ENCODE results near the gene HOXB6.

Gene HOXB6

DNA sequence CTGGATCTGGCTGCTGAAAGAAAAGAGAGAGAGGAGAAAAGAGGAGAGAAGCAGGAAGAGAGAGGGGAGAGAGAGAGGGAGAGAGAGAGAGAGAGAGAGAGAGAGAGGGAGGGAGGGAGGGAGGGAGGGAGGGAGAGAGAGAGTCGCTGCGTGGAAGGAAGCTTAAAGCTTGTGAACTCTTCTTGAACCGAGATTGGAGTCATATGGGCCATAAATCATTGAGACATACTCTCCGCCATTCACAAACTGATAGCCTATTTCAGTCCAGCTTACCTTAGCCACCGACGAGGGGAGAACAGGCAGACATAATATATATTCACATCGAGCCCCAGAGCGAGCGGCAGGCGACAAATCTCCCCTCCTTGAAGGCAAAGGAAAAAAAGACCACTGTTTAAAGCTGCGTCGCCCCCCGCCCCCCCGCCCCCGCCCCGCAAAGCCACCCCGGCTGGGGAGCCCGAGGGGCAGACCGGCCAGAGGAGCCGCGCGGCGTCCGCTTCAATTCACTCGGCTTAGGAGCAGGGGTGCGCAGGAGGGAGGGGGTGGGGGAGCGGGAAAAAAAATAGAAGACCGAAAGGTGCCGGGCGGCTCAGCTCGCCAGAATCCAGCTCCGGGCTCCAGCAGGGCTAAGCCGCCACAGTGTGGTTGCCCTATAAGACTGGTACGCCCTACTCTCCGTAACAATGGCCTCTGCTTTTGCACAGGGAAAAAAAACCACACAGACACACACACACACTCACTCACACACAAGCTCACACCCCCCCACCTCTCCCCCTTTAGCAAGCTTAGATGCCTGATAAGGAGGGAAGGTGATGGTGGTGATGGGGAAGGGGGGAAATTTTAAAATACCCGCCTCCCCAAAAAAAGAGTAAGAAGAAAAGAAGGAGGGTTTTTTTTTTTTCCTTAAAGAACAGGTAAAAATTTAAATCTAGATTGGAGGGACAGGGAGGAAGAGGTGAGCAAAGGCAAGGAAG is 49.2 kb downstream of the HOXB6 start (continued):
- peak; percentile 35; the same call in 1 of the 2 replicates for TF ChIP-seq BCL11B (tag by site-specific recombination; IDR thresholded peaks at IDR 0.05; ENCODE audit: low read depth)
- no peak for TF ChIP-seq ZNF23 (tag by site-specific recombination; IDR thresholded peaks at IDR 0.05; ENCODE audit: borderline replicate concordance)
- TF ChIP-seq ZBTB17 (tag by site-specific recombination; IDR thresholded peaks at IDR 0.05) = peak; percentile 72; the same call in 1 of the 2 replicates
- no peak for TF ChIP-seq ZNF510 (tag by site-specific recombination; IDR thresholded peaks at IDR 0.05; ENCODE audit: insufficient replicate concordance)
- TF ChIP-seq ZFP37 (tag by site-specific recombination; IDR thresholded peaks at IDR 0.05) = no peak
- no peak for TF ChIP-seq SETDB1 (IDR thresholded peaks at IDR 0.05; ENCODE audit: insufficient read length, low read length)
- no peak for TF ChIP-seq ZNF704 (tag by site-specific recombination; IDR thresholded peaks at IDR 0.05)
- TF ChIP-seq ZNF624 (tag by site-specific recombination; IDR thresholded peaks at IDR 0.05) = no peak
- no peak for TF ChIP-seq ZNF664 (tag by site-specific recombination; IDR thresholded peaks at IDR 0.05)
- no peak for TF ChIP-seq ZNF621 (tag by site-specific recombination; IDR thresholded peaks at IDR 0.05)
- TF ChIP-seq TSHZ1 (tag by site-specific recombination; IDR thresholded peaks at IDR 0.05; ENCODE audit: borderline replicate concordance) = peak; percentile 86; the same call in 1 of the 2 replicates
- peak; percentile 79 for TF ChIP-seq KLF16 (tag by site-specific recombination; IDR thresholded peaks at IDR 0.05)
- TF ChIP-seq ZNF132 (tag by site-specific recombination; IDR thresholded peaks at IDR 0.05; ENCODE audit: borderline replicate concordance) = no peak
- peak; percentile 62; the same call in 1 of the 2 replicates for TF ChIP-seq ZSCAN30 (tag by site-specific recombination; IDR thresholded peaks at IDR 0.05)
- no peak for TF ChIP-seq ZBTB48 (tag by site-specific recombination; IDR thresholded peaks at IDR 0.05)
- TF ChIP-seq ZNF223 (tag by site-specific recombination; IDR thresholded peaks at IDR 0.05) = no peak
- no peak for TF ChIP-seq ZNF548 (tag by site-specific recombination; IDR thresholded peaks at IDR 0.05)
- TF ChIP-seq ZSCAN23 (tag by site-specific recombination; IDR thresholded peaks at IDR 0.05) = no peak
- no peak for TF ChIP-seq GLIS1 (tag by site-specific recombination; IDR thresholded peaks at IDR 0.05)
- peak; percentile 91 for TF ChIP-seq ZNF366 (tag by site-specific recombination; conservative IDR thresholded peaks at IDR 0.05)
- peak; percentile 90 for TF ChIP-seq ZNF600 (tag by site-specific recombination; IDR thresholded peaks at IDR 0.05)
- TF ChIP-seq ZNF175 (tag by site-specific recombination; IDR thresholded peaks at IDR 0.05) = no peak
- TF ChIP-seq ZXDB (tag by site-specific recombination; IDR thresholded peaks at IDR 0.05) = peak; percentile 33
- no peak for TF ChIP-seq ZNF654 (tag by site-specific recombination; IDR thresholded peaks at IDR 0.05; ENCODE audit: low read depth)
- no peak for TF ChIP-seq ZNF112 (tag by site-specific recombination; IDR thresholded peaks at IDR 0.05)
- TF ChIP-seq SCRT2 (tag by site-specific recombination; IDR thresholded peaks at IDR 0.05) = no peak
- TF ChIP-seq ZNF416 (tag by site-specific recombination; IDR thresholded peaks at IDR 0.05) = no peak
